KMS-11 (cell line): ENCODE results near the gene NUP62CL.
"Not testable (repeated sequence)": the region's sequence is repeated elsewhere in the genome, so short reads cannot be mapped to it uniquely, and the experiment has no call there.

Source experiments
- H2AFZ ChIP-seq: fragments of 200-600 bp; sonication (generic); 2 replicates; pipeline ENCODE4 v1.6.1; 2016; ENCODE audit warnings: antibody characterized with exemption, mixed run types, low read depth
- H3K27ac ChIP-seq: fragments of 200-600 bp; sonication (generic); 2 replicates; pipeline ENCODE4 v1.6.1; 2016; ENCODE audit warnings: mild to moderate bottlenecking, mixed run types
- H3K27me3 ChIP-seq: fragments of 200-600 bp; sonication (generic); 2 replicates; pipeline ENCODE4 v1.6.1; 2017; ENCODE audit warnings: mild to moderate bottlenecking, low read depth, mixed run types, moderate library complexity; ENCODE audit not compliant: insufficient read depth
- H3K36me3 ChIP-seq: fragments of 200-600 bp; sonication (generic); 2 replicates; pipeline ENCODE4 v1.6.1; 2017; ENCODE audit warnings: mild to moderate bottlenecking, mixed run types; ENCODE audit not compliant: insufficient read depth
- H3K4me1 ChIP-seq: fragments of 200-600 bp; sonication (generic); 2 replicates; pipeline ENCODE4 v1.6.1; 2016; ENCODE audit warnings: mild to moderate bottlenecking, low read depth, mixed run types; ENCODE audit not compliant: poor library complexity, severe bottlenecking
- H3K4me2 ChIP-seq: fragments of 200-600 bp; sonication (generic); 2 replicates; pipeline ENCODE4 v1.7.0; 2016; ENCODE audit warnings: mild to moderate bottlenecking, mixed run types
- H3K4me3 ChIP-seq: fragments of 200-600 bp; sonication (generic); IDR thresholded peaks from 2 replicates; pipeline ENCODE4 v1.6.1; 2017; ENCODE audit warnings: low read depth, low read length, mixed read lengths; ENCODE audit not compliant: insufficient read depth
- H3K79me2 ChIP-seq: fragments of 200-600 bp; sonication (generic); 2 replicates; pipeline ENCODE4 v1.6.1; 2016; ENCODE audit warnings: low read depth, mixed run types; ENCODE audit not compliant: insufficient read depth
- H3K9ac ChIP-seq: fragments of 200-600 bp; sonication (generic); 2 replicates; pipeline ENCODE4 v1.6.1; 2016; ENCODE audit warnings: mild to moderate bottlenecking, mixed run types
- H4K20me1 ChIP-seq: fragments of 200-600 bp; sonication (generic); 2 replicates; pipeline ENCODE4 v1.6.1; 2016; ENCODE audit warnings: mild to moderate bottlenecking, mixed run types; ENCODE audit not compliant: insufficient read depth
- TF ChIP-seq, protein P1 (sequence below): fragments of 200-600 bp; sonication (generic); conservative IDR thresholded peaks from 2 replicates; pipeline ENCODE4 v1.6.1; 2017; ENCODE audit warnings: low read depth, mild to moderate bottlenecking, antibody characterized with exemption, low read length, moderate library complexity, mixed read lengths

The NUP62CL gene

GRCh38 chrX:107168712-107169111, 37.5 kb downstream of the NUP62CL start:
- Histone ChIP-seq H3K9ac (no peak overlapping the region), H2AFZ (no peak overlapping the region), H3K27me3 (no peaks in the 10 kb centered on the region), H3K4me1 (no peaks in the 10 kb centered on the region), H3K36me3 (no peaks in the 10 kb centered on the region), H4K20me1 (no peaks in the 10 kb centered on the region), H3K4me2 (no peak overlapping the region), H3K4me3 (no peak overlapping the region), H3K79me2 (no peaks in the 10 kb centered on the region), H3K27ac (no peak overlapping the region)
- TF ChIP-seq, protein P1, sequence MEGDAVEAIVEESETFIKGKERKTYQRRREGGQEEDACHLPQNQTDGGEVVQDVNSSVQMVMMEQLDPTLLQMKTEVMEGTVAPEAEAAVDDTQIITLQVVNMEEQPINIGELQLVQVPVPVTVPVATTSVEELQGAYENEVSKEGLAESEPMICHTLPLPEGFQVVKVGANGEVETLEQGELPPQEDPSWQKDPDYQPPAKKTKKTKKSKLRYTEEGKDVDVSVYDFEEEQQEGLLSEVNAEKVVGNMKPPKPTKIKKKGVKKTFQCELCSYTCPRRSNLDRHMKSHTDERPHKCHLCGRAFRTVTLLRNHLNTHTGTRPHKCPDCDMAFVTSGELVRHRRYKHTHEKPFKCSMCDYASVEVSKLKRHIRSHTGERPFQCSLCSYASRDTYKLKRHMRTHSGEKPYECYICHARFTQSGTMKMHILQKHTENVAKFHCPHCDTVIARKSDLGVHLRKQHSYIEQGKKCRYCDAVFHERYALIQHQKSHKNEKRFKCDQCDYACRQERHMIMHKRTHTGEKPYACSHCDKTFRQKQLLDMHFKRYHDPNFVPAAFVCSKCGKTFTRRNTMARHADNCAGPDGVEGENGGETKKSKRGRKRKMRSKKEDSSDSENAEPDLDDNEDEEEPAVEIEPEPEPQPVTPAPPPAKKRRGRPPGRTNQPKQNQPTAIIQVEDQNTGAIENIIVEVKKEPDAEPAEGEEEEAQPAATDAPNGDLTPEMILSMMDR = no peak

- no peaks in the 10 kb centered on the region for H3K36me3 ChIP-seq
- H3K27ac ChIP-seq = no peak overlapping the region
- no peak overlapping the region for H3K9ac ChIP-seq
- H4K20me1 ChIP-seq = no peaks in the 10 kb centered on the region
- H2AFZ ChIP-seq = no peak overlapping the region
- H3K79me2 ChIP-seq = no peaks in the 10 kb centered on the region
- no peak overlapping the region for H3K4me3 ChIP-seq
- H3K4me2 ChIP-seq = no peak overlapping the region
- no peaks in the 10 kb centered on the region for H3K4me1 ChIP-seq
- no peaks in the 10 kb centered on the region for H3K27me3 ChIP-seq
- TF ChIP-seq, protein P1 = no peak
Measured at GRCh38 chrX:107168257-107168656, 38.0 kb downstream of the NUP62CL start.

DNA sequence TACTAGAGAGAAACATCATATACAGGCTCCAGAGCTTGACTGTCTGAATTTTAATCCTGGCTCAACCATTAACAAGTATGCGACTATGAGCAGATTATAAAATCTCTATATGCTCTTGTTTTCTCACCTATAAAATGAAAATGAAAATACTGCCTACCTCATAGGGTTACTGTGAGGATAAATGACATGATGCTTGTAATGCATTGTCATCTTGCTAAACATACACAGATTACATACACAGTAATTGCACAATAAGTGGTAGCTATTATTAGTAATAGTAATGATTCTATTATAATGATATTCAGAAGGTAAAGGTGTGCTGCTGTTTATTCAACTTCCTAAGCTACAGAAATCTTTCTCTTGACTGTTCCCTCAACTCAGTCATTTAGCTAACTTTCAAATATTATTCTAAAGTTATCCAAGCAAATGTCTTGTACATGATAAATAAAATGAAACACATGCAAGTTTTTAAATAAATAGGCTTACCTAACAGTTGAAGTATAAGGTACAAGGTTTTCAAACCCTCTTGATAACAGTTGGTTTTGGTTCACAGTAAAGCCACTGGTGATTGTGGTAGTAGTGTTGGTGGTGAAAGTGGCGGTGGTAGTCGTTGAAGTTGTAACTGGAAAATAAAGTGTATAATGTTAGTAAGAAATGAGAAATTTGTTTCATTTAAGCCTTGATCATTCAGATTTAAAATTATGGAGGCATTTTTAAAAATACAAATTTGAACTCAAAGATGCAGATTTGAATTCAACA, 38.9 kb downstream of the NUP62CL start:
- no peak overlapping the region for H3K4me2 ChIP-seq
- TF ChIP-seq, protein P1 = no peak
- H4K20me1 ChIP-seq = no peaks in the 10 kb centered on the region
- no peak overlapping the region for H3K9ac ChIP-seq
- H3K4me1 ChIP-seq = no peaks in the 10 kb centered on the region
- no peak overlapping the region for H2AFZ ChIP-seq
- H3K4me3 ChIP-seq = no peak overlapping the region
- H3K79me2 ChIP-seq = no peaks in the 10 kb centered on the region
- H3K27ac ChIP-seq = no peak overlapping the region
- no peaks in the 10 kb centered on the region for H3K36me3 ChIP-seq
- H3K27me3 ChIP-seq = no peaks in the 10 kb centered on the region

DNA sequence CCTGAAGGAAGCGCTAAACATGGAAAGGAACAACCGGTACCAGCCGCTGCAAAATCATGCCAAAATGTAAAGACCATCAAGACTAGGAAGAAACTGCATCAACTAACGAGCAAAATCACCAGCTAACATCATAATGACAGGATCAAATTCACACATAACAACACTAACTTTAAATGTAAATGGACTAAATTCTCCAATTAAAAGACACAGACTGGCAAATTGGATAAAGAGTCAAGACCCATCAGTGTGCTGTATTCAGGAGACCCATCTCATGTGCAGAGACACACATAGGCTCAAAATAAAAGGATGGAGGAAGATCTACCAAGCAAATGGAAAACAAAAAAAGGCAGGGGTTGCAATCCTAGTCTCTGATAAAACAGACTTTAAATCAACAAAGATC, 48.6 kb downstream of the NUP62CL start:
- H3K79me2 ChIP-seq, H3K4me3 ChIP-seq, H3K9ac ChIP-seq, H4K20me1 ChIP-seq, H2AFZ ChIP-seq, H3K4me1 ChIP-seq, H3K36me3 ChIP-seq, H3K27me3 ChIP-seq, H3K27ac ChIP-seq, H3K4me2 ChIP-seq: not testable (repeated sequence)

DNA sequence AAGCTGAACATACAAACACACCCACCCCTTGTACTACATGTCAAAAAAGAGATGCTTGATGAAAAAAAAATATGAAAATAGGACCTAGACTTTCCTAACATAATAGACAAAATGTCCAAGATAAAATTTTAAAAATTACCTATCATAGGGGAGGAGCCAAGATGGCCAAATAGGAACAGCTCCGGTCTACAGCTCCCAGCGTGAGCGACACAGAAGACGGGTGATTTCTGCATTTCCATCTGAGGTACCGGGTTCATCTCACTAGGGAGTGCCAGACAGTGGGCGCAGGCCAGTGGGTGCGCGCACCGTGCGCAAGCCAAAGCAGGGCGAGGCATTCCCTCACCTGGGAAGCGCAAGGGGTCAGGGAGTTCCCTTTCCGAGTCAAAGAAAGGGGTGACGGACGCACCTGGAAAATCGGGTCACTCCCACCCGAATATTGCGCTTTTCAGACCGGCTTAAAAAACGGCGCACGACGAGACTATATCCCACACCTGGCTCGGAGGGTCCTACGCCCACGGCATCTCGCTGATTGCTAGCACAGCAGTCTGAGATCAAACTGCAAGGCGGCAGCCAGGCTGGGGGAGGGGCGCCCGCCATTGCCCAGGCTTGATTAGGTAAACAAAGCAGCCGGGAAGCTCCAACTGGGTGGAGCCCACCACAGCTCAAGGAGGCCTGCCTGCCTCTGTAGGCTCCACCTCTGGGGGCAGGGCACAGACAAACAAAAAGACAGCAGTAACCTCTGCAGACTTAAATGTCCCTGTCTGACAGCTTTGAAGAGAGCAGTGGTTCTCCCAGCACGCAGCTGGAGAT, 50.4 kb downstream of the NUP62CL start:
- H3K79me2 ChIP-seq, H3K36me3 ChIP-seq, H2AFZ ChIP-seq, H3K4me1 ChIP-seq, H3K27me3 ChIP-seq, H3K4me3 ChIP-seq, H3K27ac ChIP-seq, H3K9ac ChIP-seq, H3K4me2 ChIP-seq, H4K20me1 ChIP-seq: not testable (repeated sequence)
